MCF 10A (cell line): ENCODE data around the gene RPS14. TPM values are rescaled to one million over a fixed set of nuclear protein-coding genes. Genes with fewer than 3 reads are reported as not detected.

Experiments used
- BruUV-seq: library from RNA; stranded (reverse); fragments of 400-500 nt; replicated peaks from 2 replicates; lab custom pipeline; 2021; lab: Mats Ljungman, UMichigan
- CTCF ChIA-PET: fragments of 300-600 bp; sonication (Branson Sonifier 250); formaldehyde crosslinking; extraction: SDS; loops from one replicate; lab custom pipeline; 2021; ENCODE audit warnings: antibody characterized with exemption, inconsistent platforms; lab: Yijun Ruan, JAX
- POLR2A ChIA-PET: fragments of 300-600, 350-650 bp; sonication (Branson Sonifier 250); formaldehyde crosslinking; extraction: SDS; loops from one replicate; lab custom pipeline; 2020; ENCODE audit warnings: antibody characterized with exemption, inconsistent platforms; lab: Yijun Ruan, JAX
- DNase-seq: peaks from one replicate; pipeline ENCODE4 v3.0.0-alpha.2; 2018; ENCODE audit not compliant: unreplicated experiment
- H3K27ac Mint-ChIP-seq: one replicate; pipeline ENCODE4 v1.8.0; 2022; ENCODE audit warnings: mild to moderate bottlenecking, low read depth, mixed read lengths; ENCODE audit not compliant: unreplicated experiment
- H3K27me3 Mint-ChIP-seq: one replicate; pipeline ENCODE4 v1.8.0; 2022; ENCODE audit warnings: mixed read lengths; ENCODE audit not compliant: insufficient read depth, unreplicated experiment
- H3K36me3 Mint-ChIP-seq: one replicate; pipeline ENCODE4 v1.8.0; 2022; ENCODE audit warnings: mild to moderate bottlenecking, moderate library complexity, mixed read lengths; ENCODE audit not compliant: insufficient read depth, unreplicated experiment
- H3K4me1 Mint-ChIP-seq: one replicate; pipeline ENCODE4 v1.8.0; 2022; ENCODE audit warnings: mixed read lengths; ENCODE audit not compliant: insufficient read depth, unreplicated experiment
- H3K4me3 Mint-ChIP-seq: one replicate; pipeline ENCODE4 v1.8.0; 2022; ENCODE audit warnings: mild to moderate bottlenecking, moderate library complexity, mixed read lengths; ENCODE audit not compliant: unreplicated experiment
- H3K9me3 Mint-ChIP-seq: one replicate; pipeline ENCODE4 v1.8.0; 2022; ENCODE audit warnings: mixed read lengths; ENCODE audit not compliant: unreplicated experiment
- CTCF ChIP-seq: fragments of 200-600 bp; IDR thresholded peaks from one replicate; pipeline ENCODE4 v1.8.0; 2022; ENCODE audit warnings: antibody characterized with exemption, mild to moderate bottlenecking; ENCODE audit not compliant: unreplicated experiment
- intact Hi-C: fragments of 100-400 bp; cut with micrococcal nuclease; formaldehyde crosslinking; loops from 2 replicates; pipeline ENCODE4 v1.14.1; 2022
- total RNA-seq: library from RNA; stranded (reverse); gene quantifications from 2 replicates; pipeline ENCODE4 v1.2.3, GENCODE V29; 2022

The RPS14 gene
- total RNA-seq, 1 experiment from 2014 or later, result 5,481 TPM

GRCh38 chr5:150446088-150446487, 3.5 kb downstream of the RPS14 start:
- no peak for TF ChIP-seq CTCF
- no peak for DNase-seq
- ChIA-PET POLR2A (interaction anchor here (0.6 to 1.0 kb wide), 2 partner anchors 21 to 312 kb away, joined by 3 to 4 read pairs; no protein-coding TSS in a partner anchor), CTCF (interaction anchor here (0.6 to 2.1 kb wide), 4 partner anchors 10 to 613 kb away, joined by 3 to 6 read pairs (median 4); no protein-coding TSS in a partner anchor)
- peaks cover 85% of the 10 kb centered on the region for H3K36me3 Mint-ChIP-seq
- peak overlapping the region; percentile 64 for H3K27ac Mint-ChIP-seq
- no peaks in the 10 kb centered on the region for H3K9me3 Mint-ChIP-seq
- no peaks in the 10 kb centered on the region for H3K27me3 Mint-ChIP-seq
- H3K4me3 Mint-ChIP-seq, result no peak overlapping the region
- peaks cover 22% of the 10 kb centered on the region for H3K4me1 Mint-ChIP-seq
- intact Hi-C loops, result no loop called here
- BruUV-seq, result no TSS peak

- Mint-ChIP-seq H3K4me3 (no peak overlapping the region), H3K4me1 (peaks cover 22% of the 10 kb centered on the region), H3K36me3 (peaks cover 81% of the 10 kb centered on the region), H3K27ac (no peak overlapping the region), H3K9me3 (no peaks in the 10 kb centered on the region), H3K27me3 (no peaks in the 10 kb centered on the region)
- no peak for TF ChIP-seq CTCF
- ChIA-PET CTCF (interaction anchor here (0.5 to 0.9 kb wide), 4 partner anchors 12 to 215 kb away, joined by 3 to 8 read pairs (median 4); no protein-coding TSS in a partner anchor), POLR2A (interaction anchor here (0.5 to 0.9 kb wide), 2 partner anchors 12 to 80 kb away, joined by 3 read pairs; no protein-coding TSS in a partner anchor)
- DNase-seq, result no peak
- BruUV-seq, result no TSS peak
- intact Hi-C loops, result no loop called here
Measured at GRCh38 chr5:150444770-150445169, 4.8 kb downstream of the RPS14 start.

GRCh38 chr5:150443242-150444075, 6.1 kb downstream of the RPS14 start:
- no peak for TF ChIP-seq CTCF
- peak; percentile 30 for DNase-seq
- BruUV-seq, result no TSS peak
- no peak overlapping the region for H3K27ac Mint-ChIP-seq
- H3K27me3 Mint-ChIP-seq, result no peaks in the 10 kb centered on the region
- H3K4me1 Mint-ChIP-seq, result peaks cover 22% of the 10 kb centered on the region
- H3K36me3 Mint-ChIP-seq, result peaks cover 73% of the 10 kb centered on the region
- no peaks in the 10 kb centered on the region for H3K9me3 Mint-ChIP-seq
- intact Hi-C loops, result no loop called here
- ChIA-PET CTCF (no interaction called here), POLR2A (interaction anchor here (0.6 to 1.5 kb wide), 2 partner anchors 12 to 280 kb away, joined by 3 to 4 read pairs; no protein-coding TSS in a partner anchor)
- no peak overlapping the region for H3K4me3 Mint-ChIP-seq

- Mint-ChIP-seq H3K27me3 (no peaks in the 10 kb centered on the region), H3K36me3 (peaks cover 65% of the 10 kb centered on the region), H3K9me3 (no peaks in the 10 kb centered on the region), H3K4me3 (no peak overlapping the region), H3K27ac (no peak overlapping the region), H3K4me1 (peaks cover 15% of the 10 kb centered on the region)
- intact Hi-C loops, result no loop called here
- no peak for TF ChIP-seq CTCF
- DNase-seq, result no peak
- BruUV-seq, result no TSS peak
- ChIA-PET POLR2A (interaction anchor here (0.6 to 1.5 kb wide), 5 partner anchors 11 to 281 kb away, joined by 3 to 4 read pairs (median 3); no protein-coding TSS in a partner anchor), CTCF (interaction anchor here (0.9 to 1.0 kb wide), 3 partner anchors 11 to 320 kb away, joined by 3 to 5 read pairs (median 4); no protein-coding TSS in a partner anchor)
Measured at GRCh38 chr5:150442699-150443080, 6.8 kb downstream of the RPS14 start.
